Peyer's patch (tissue), 4 donors: ENCODE results near the gene SCAMP1. TPM values are rescaled to one million over a fixed set of nuclear protein-coding genes. Genes with fewer than 3 reads are reported as not detected.
A peak's percentile ranks its signal among the peaks of the same experiment; 100 is the strongest.

Source experiments
- DNase-seq, 3 donors: peaks; one replicate each; pipeline ENCODE4 v3.0.0-alpha.2; 2017 to 2019
- H3K27ac ChIP-seq, 4 donors: fragments of 200-600 bp; sonication (generic); one replicate each; pipeline ENCODE4 v1.5.1; 2016 to 2019
- H3K27me3 ChIP-seq, 2 donors: fragments of 200-600 bp; sonication (generic); one replicate each; pipeline ENCODE4 v1.5.1; 2019
- H3K36me3 ChIP-seq, 3 donors: fragments of 200-600 bp; sonication (generic); one replicate each; pipeline ENCODE4 v1.5.1; 2016 to 2019
- H3K4me1 ChIP-seq, 4 donors: fragments of 200-600 bp; sonication (generic); one replicate each; pipeline ENCODE4 v1.5.1; 2016 to 2019
- H3K4me3 ChIP-seq, 4 donors: fragments of 200-600 bp; sonication (generic); 1 replicate in 3 of 4; 2 replicates in 1 of 4; pipeline ENCODE4 v1.5.1; 2016 to 2019; ENCODE audit warnings: mild to moderate bottlenecking in 1 of 4
- H3K9me3 ChIP-seq, 4 donors: fragments of 200-600 bp; sonication (generic); one replicate each; pipeline ENCODE4 v1.5.1; 2016 to 2019; ENCODE audit warnings: mild to moderate bottlenecking in 1 of 4
- POLR2A ChIP-seq, 2 donors: fragments of 450-650 bp; IDR thresholded peaks; one replicate each; pipeline ENCODE4 v1.5.1; 2017; ENCODE audit warnings: antibody characterized with exemption in 2 of 2, mild to moderate bottlenecking in 2 of 2, moderate library complexity in 2 of 2
- total RNA-seq, 4 donors: library from RNA; depleted of rRNA; stranded (reverse); fragments of >200 nt; gene quantifications; one replicate each; pipeline ENCODE4 v1.1.0, GENCODE V29; 2016
- TF ChIP-seq, protein P1 (sequence below), 6 experiments: fragments of 450-650 bp in 4 of 6; fragments of 200-600 bp in 2 of 6; sonication (generic) in 1 of 6; IDR thresholded peaks; one replicate each; pipeline ENCODE4 v1.5.1; 2017 to 2019; ENCODE audit warnings: antibody characterized with exemption in 6 of 6, mild to moderate bottlenecking in 3 of 6, moderate library complexity in 1 of 6

The SCAMP1 gene
- total RNA-seq, 4 donors from 2014 or later, result 10.6 to 17.3 (median 11.5) TPM

DNA sequence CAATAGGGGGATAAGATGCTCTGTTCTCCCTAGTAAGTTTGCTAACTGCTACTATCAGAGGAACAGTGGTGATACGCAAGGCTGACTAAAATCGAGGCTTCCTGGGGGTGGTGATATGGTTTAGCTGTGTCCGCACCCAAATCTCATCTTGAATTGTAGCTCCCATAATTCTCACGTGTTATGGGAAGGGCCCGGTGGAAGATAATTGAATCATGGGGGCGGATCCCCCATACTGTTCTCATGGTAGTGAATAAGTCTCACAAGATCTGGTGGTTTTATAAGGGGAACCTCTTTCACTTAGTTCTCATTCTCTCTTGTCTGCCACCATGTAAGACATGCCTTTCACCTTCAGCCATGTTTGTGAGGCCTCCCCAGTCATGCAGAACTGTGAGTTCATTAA, 153.0 kb downstream of the SCAMP1 start:
- Histone ChIP-seq H3K27me3 (no peaks in the 10 kb centered on the region), H3K27ac (no peak overlapping the region), H3K4me1 (peaks cover 0 to 28% (median 5%) of the 10 kb centered on the region in 4 donors), H3K4me3 (no peak overlapping the region), H3K9me3 (no peaks in the 10 kb centered on the region), H3K36me3 (peaks cover 0 to 3% (median 0%) of the 10 kb centered on the region in 3 donors)
- no peak for DNase-seq
- TF ChIP-seq, protein P1, sequence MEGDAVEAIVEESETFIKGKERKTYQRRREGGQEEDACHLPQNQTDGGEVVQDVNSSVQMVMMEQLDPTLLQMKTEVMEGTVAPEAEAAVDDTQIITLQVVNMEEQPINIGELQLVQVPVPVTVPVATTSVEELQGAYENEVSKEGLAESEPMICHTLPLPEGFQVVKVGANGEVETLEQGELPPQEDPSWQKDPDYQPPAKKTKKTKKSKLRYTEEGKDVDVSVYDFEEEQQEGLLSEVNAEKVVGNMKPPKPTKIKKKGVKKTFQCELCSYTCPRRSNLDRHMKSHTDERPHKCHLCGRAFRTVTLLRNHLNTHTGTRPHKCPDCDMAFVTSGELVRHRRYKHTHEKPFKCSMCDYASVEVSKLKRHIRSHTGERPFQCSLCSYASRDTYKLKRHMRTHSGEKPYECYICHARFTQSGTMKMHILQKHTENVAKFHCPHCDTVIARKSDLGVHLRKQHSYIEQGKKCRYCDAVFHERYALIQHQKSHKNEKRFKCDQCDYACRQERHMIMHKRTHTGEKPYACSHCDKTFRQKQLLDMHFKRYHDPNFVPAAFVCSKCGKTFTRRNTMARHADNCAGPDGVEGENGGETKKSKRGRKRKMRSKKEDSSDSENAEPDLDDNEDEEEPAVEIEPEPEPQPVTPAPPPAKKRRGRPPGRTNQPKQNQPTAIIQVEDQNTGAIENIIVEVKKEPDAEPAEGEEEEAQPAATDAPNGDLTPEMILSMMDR (IDR thresholded peaks at IDR 0.05), result no peak
- TF ChIP-seq POLR2A (IDR thresholded peaks at IDR 0.05), result no peak

DNA sequence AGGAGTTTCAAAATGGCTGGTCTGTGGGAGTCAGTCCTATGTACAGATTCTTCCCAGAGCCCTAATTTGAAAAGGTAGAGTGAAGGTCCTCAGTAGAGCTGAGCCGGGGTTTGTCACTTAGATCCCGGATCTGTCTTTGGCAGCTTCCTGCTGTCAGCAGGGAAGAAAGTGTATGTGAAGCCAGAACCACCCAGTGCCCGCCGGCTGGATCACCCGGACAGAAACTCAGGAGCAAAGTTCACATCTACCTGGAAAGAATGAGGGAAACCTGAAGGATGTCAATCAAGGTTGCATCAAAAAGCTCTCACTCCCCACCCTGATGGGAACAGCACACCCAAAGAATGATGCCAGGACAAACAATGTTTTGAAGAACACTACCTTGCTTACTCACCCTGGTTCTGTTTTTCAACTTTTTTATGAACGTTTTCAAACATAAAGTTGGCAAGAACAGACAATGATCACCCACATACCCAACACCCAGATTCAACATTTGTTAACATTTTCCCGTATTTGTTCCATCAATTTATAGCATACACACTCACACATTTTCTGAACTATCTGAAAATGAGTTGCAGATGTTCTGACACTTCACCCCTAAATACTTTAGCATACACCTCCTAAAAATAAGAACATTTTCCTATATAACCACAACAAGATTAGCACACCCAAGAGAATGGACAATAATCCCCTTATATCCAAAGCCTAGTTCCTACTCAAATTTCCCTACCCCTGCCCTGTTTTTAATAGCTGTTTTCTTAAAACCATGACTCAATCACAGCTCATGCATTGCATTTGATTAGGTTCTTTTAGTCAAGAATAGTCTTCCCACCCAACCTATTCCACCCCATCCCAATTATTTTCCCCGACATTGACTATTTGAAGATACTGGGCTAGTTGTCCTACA, 154.3 kb downstream of the SCAMP1 start:
- H3K27ac ChIP-seq, result peak overlapping the region in 1 of 4 donors; percentile 9

DNA sequence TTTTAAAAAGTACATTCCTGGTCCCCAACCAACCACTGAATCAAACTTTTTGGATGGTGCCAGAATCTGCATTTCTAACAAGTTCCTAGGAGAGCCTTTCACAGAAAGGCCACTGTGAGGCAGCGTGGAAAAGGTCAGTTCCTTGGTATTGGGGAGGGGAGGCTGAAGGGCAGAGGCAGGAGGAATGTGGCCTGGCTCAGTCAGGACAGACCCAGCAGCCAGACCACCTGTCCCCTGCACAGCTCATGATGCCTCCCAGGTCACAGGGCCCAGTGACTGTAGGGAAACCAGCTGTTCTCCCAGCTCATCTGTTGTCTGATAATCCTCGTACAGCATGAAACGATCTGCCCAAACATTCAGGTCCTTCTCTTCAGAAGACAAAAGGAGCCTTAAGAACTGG, 155.3 kb downstream of the SCAMP1 start:
- TF ChIP-seq POLR2A (IDR thresholded peaks at IDR 0.05), result no peak
- TF ChIP-seq, protein P1 (IDR thresholded peaks at IDR 0.05), result no peak

More for the DNA sequence above, 154.3 kb downstream of the SCAMP1 start:
- Histone ChIP-seq H3K9me3 (no peaks in the 10 kb centered on the region), H3K27me3 (no peaks in the 10 kb centered on the region), H3K36me3 (peaks cover 0 to 3% (median 0%) of the 10 kb centered on the region in 3 donors), H3K4me1 (peaks cover 0 to 31% (median 11%) of the 10 kb centered on the region in 4 donors), H3K4me3 (no peak overlapping the region)
- TF ChIP-seq, protein P1 (IDR thresholded peaks at IDR 0.05), result no peak
- TF ChIP-seq POLR2A (IDR thresholded peaks at IDR 0.05), result no peak
- DNase-seq, result peak in 2 of 3 donors; percentile 65 to 69

DNA sequence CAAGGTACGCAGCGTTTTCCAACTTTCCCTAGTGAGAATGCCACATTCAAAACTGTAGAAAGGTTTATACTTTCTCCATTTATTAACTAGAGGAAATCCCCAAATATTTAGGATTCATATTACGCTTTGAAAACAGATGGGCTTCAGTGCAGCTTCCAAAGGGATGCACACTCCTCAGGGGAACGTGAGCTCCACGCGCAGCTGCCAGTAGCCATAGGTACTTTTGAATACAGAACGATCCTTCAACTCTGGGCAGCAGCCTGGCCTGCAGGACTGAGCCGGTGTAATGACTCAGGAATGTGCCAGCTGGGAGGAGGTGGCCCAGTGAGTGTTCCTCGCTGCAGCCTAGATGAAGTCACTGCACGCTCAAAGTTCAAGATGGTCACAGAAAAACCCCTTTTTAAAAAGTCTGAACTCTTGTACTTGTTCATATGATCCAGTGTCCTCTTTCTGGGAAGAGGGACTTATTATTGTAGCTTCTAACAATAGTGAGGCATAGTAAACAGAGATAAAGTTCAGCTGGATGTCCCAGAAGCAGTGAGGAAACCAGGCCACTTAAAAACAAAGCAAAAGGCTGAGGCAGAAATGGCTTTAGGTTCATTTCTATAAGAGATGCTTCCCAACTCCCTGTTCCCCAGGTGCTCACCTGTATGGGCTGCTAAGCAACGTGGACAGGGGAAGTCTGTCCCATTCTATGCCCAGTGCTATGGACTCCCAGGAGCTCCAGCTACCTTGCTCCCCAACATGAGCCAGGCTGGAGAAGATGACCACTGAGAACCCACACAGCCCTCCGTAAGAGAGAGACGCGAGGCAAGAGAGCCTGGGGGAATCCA, 158.2 kb downstream of the SCAMP1 start:
- peaks cover 0 to 51% (median 12%) of the 10 kb centered on the region in 4 donors for H3K4me1 ChIP-seq
- TF ChIP-seq POLR2A (IDR thresholded peaks at IDR 0.05), result peak; percentile 53 to 74
- TF ChIP-seq, protein P1 (IDR thresholded peaks at IDR 0.05), result no peak
- DNase-seq, result peak in 2 of 3 donors; percentile 83 to 88
- peaks cover 0 to 3% (median 0%) of the 10 kb centered on the region in 3 donors for H3K36me3 ChIP-seq
- H3K27me3 ChIP-seq, result no peaks in the 10 kb centered on the region
- H3K27ac ChIP-seq, result peak overlapping the region in 3 of 4 donors; percentile 76 to 87 (median 85)
- H3K4me3 ChIP-seq, result peak overlapping the region in 1 of 4 donors; percentile 1
- H3K9me3 ChIP-seq, result no peaks in the 10 kb centered on the region

More for the DNA sequence above, 155.3 kb downstream of the SCAMP1 start:
- Histone ChIP-seq H3K27me3 (no peaks in the 10 kb centered on the region), H3K4me1 (peaks cover 0 to 34% (median 10%) of the 10 kb centered on the region in 4 donors), H3K27ac (no peak overlapping the region), H3K4me3 (no peak overlapping the region), H3K36me3 (peaks cover 0 to 3% (median 0%) of the 10 kb centered on the region in 3 donors), H3K9me3 (no peaks in the 10 kb centered on the region)
- DNase-seq, result no peak

DNA sequence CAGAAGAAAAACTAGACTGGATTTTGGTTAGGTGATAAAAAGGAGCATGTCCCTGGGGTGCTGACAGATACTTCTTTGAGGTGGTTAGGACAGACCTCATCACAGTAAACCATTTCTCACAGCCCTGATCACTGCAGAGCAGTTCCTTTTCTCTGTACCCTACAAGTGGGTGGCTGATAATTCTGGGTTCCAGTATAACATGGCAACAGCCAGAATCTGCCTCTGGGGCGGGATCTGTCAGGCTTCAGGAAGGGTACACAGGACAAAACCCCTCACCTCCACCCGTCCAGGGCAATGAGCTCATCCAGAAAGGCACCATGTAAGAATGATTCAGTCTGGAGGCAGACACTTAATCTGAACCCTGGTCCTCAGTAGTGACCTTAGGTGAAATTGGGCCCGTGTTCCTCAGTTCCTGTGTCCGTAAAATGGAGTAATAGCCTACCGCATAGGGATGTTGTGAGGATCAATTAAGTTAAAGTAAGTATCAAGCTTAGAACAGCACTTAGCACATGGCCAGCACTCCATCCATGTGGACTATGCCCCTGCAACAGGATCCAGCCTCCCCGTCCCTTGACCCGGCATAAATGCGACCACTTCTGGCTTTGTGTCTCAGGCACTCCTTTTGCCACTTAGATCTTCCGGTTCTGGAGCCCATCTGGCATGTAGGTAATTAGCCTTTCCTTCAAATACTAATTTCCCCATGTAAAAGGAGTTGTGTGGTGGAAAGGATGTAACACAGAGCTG, 159.0 kb downstream of the SCAMP1 start:
- Histone ChIP-seq H3K36me3 (no peaks in the 10 kb centered on the region), H3K4me3 (no peak overlapping the region), H3K27ac (peak overlapping the region in 3 of 4 donors; percentile 76 to 87 (median 85)), H3K9me3 (no peaks in the 10 kb centered on the region), H3K4me1 (peaks cover 0 to 54% (median 12%) of the 10 kb centered on the region in 4 donors), H3K27me3 (no peaks in the 10 kb centered on the region)
- peak in 1 of 3 donors; percentile 68 for DNase-seq
- no peak for TF ChIP-seq POLR2A (IDR thresholded peaks at IDR 0.05)
- TF ChIP-seq, protein P1 (IDR thresholded peaks at IDR 0.05), result no peak
